NCI-H1105 (cell line): Measurements from ENCODE around the gene STX3.
"Not testable (repeated sequence)": the region's sequence is repeated elsewhere in the genome, so short reads cannot be mapped to it uniquely, and the experiment has no call there.

ENCODE experiments used
- DNase-seq: peaks from one replicate; lab custom pipeline; 2025; lab: John Stamatoyannopoulos, UW

Gene STX3

GRCh38 chr11:59758401-59759037 lies 3.3 kb downstream of the STX3 start:
- DNase-seq: no peak

- no peak for DNase-seq
Measured at GRCh38 chr11:59759900-59760299, 4.7 kb downstream of the STX3 start.

GRCh38 chr11:59760771-59761170 lies 5.6 kb downstream of the STX3 start:
- no peak for DNase-seq

GRCh38 chr11:59761993-59762392 lies 6.8 kb downstream of the STX3 start:
- no peak for DNase-seq

GRCh38 chr11:59765068-59765735 lies 10.0 kb downstream of the STX3 start:
- DNase-seq: no peak

- DNase-seq: no peak
Measured at GRCh38 chr11:59766542-59767224, 11.5 kb downstream of the STX3 start.

GRCh38 chr11:59767225-59767611 lies 12.0 kb downstream of the STX3 start:
- DNase-seq: no peak

GRCh38 chr11:59769111-59769510 lies 13.9 kb downstream of the STX3 start:
- no peak for DNase-seq

GRCh38 chr11:59769828-59770227 lies 14.7 kb downstream of the STX3 start:
- DNase-seq: no peak

GRCh38 chr11:59770319-59770718 lies 15.1 kb downstream of the STX3 start:
- no peak for DNase-seq

- DNase-seq: no peak
Measured at GRCh38 chr11:59770869-59771268, 15.7 kb downstream of the STX3 start.

GRCh38 chr11:59771605-59772004 lies 16.4 kb downstream of the STX3 start:
- DNase-seq: no peak

GRCh38 chr11:59773083-59773440 lies 17.9 kb downstream of the STX3 start:
- no peak for DNase-seq

GRCh38 chr11:59776210-59777066 lies 21.3 kb downstream of the STX3 start:
- no peak for DNase-seq

GRCh38 chr11:59777104-59777503 lies 21.9 kb downstream of the STX3 start:
- DNase-seq: no peak

- no peak for DNase-seq
Measured at GRCh38 chr11:59778122-59778521, 22.9 kb downstream of the STX3 start.

GRCh38 chr11:59779487-59779886 lies 24.3 kb downstream of the STX3 start:
- DNase-seq: no peak

- no peak for DNase-seq
Measured at GRCh38 chr11:59782080-59782479, 26.9 kb downstream of the STX3 start.

GRCh38 chr11:59783632-59784090 lies 28.5 kb downstream of the STX3 start:
- DNase-seq: no peak

GRCh38 chr11:59784441-59784840 lies 29.3 kb downstream of the STX3 start:
- not testable (repeated sequence) for DNase-seq

- DNase-seq: no peak
Measured at GRCh38 chr11:59785818-59786217, 30.6 kb downstream of the STX3 start.

GRCh38 chr11:59787255-59787588 lies 32.0 kb downstream of the STX3 start:
- no peak for DNase-seq

- no peak for DNase-seq
Measured at GRCh38 chr11:59787816-59788215, 32.6 kb downstream of the STX3 start.
